ENCODE measurements around the gene RSAD2. TPM values are rescaled to one million over a fixed set of nuclear protein-coding genes. Genes with fewer than 3 reads are reported as not detected.
"Not testable (repeated sequence)": the region's sequence is repeated elsewhere in the genome, so short reads cannot be mapped to it uniquely, and the experiment has no call there.

Gene RSAD2
- total RNA-seq, 1 donor from 2014 or later = 3.3 TPM

- intact Hi-C loops (cut with DNase I); DNase-seq (ENCODE audit: missing footprints); ATAC-seq: not testable (repeated sequence)
These were observed 19.0 kb upstream of the RSAD2 start for GRCh38 chr2:6858466-6859027.

DNA sequence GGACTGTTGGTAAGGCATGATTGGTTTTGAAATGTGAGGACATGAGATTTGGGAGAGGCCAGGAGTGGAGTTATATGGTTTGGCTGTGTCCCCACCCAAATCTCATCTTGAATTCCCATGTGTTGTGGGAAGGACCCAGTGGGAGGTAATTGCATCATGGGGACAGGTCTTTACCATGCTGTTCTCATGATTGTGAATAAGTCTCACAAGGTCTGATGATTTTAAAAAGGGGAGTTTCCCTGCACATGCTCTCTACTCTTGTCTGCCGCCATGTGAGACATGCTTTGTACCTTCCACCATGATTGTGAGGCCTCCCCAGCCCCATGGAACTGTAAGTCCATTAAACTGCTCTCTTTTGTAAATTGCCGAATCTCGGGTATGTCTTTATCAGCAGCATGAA lies 17.3 kb upstream of the RSAD2 start:
- ATAC-seq = no peak
- intact Hi-C loops (cut with DNase I) = no loop called here

GRCh38 chr2:6863792-6864191 lies 13.8 kb upstream of the RSAD2 start:
- peak; percentile 60 for ATAC-seq
- intact Hi-C loops (cut with DNase I) = no loop called here

More for the DNA sequence above, 17.3 kb upstream of the RSAD2 start:
- no peak for DNase-seq (ENCODE audit: missing footprints)

DNA sequence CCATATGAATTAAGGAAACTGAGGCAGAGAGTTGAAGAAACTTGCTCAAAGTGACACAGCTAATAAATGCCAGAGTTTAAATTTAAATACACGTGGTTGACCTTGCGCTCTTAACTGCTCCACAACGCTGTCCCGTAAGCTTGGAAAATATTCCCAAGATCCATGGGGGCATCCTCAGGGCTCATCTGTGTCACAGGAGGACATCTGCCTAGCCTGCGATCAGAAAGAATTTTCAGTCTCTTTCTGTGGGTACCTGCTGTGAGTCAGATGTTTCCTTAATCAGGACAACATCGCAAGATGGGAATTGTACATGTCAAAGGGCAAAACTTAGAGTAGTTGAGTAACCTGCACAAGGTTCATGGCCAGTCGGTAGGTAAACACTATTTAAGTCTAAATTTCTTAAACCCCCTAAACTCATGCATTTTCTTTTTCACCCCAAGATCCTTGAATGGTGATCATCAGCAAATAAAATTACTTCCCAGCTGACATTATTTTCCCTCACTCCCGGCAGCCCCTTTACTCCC lies 13.3 kb upstream of the RSAD2 start:
- DNase-seq (ENCODE audit: missing footprints) (no peak), ATAC-seq (no peak)
- intact Hi-C loops (cut with DNase I) = no loop called here

More at GRCh38 chr2:6863792-6864191, 13.8 kb upstream of the RSAD2 start:
- DNase-seq (ENCODE audit: missing footprints) = no peak

GRCh38 chr2:6864923-6865345 lies 12.6 kb upstream of the RSAD2 start:
- DNase-seq (ENCODE audit: missing footprints) = no peak
- ATAC-seq = no peak
- intact Hi-C loops (cut with DNase I) = loop anchor here (5.0 kb wide), 1 partner anchor 52 kb away; the partner anchor contains the start of gene RNF144A

DNA sequence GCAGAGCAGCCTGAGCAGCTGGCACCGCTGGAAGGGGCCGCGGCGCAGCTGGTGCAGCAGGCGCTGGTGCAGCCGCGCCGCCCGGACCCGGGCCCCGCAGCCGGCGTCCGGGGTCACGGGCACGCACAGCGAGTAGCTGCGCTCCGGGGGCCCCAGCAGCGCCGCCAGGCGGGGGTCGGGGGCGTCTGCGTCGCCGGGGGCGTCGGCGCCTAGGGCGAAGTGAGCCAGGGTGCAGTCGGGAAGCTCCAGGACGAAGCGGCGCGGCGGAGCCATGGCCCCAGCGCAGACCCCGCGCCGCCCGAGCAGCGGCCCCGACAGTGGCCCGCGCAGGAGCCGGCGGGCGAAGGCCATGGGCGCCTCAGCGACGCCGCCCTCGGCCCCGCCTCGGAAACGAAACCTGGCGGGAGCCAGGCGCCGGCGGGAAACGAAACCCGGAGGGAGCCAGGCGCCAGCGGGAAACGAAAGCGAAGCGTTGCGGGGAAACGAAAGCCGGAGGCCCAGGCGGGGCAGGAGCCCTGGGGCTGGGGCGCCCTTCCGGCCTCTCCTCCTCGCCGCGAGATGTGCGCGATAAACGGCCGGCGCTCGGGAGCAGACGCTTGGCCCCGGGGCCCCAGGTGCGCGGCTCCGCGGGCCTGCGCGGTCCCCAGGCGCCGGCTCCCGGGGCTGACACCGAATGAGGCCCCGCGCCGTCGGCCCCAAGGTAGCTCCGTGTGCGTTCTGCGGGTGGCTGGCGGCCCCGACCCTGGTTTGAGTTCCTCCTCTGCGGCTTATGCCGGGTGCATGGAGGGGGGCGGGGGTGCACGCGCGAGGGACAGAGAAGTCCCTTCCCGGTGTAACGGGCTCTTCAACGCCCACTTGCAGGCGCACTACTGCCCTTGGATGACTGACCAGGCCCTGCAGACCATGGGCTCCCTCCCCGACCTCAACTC lies 12.0 kb upstream of the RSAD2 start, which contains the start of gene CMPK2:
CMPK2 (minus strand) TSS at position 562 of the 929 bp plus-strand sequence; CDS start at position 351, 211 bp downstream.
- DNase-seq (ENCODE audit: missing footprints) = peak; percentile 84
- ATAC-seq = peak; percentile 66
- intact Hi-C loops (cut with DNase I) = loop anchor here (5.0 kb wide), 1 partner anchor 52 kb away; the partner anchor contains the start of gene RNF144A

- intact Hi-C loops (cut with DNase I) = loop anchor here (5.0 kb wide), 1 partner anchor 51 kb away; the partner anchor contains the start of gene RNF144A
- DNase-seq (ENCODE audit: missing footprints) (no peak), ATAC-seq (no peak)
These were observed 11.3 kb upstream of the RSAD2 start for GRCh38 chr2:6866275-6866671.

GRCh38 chr2:6866982-6867381 lies 10.6 kb upstream of the RSAD2 start:
- no peak for ATAC-seq
- intact Hi-C loops (cut with DNase I) = loop anchor here (5.0 kb wide), 1 partner anchor 50 kb away; the partner anchor contains the start of gene RNF144A
- no peak for DNase-seq (ENCODE audit: missing footprints)

- intact Hi-C loops (cut with DNase I) = no loop called here
- ATAC-seq (no peak), DNase-seq (ENCODE audit: missing footprints) (no peak)
These were observed 5.2 kb upstream of the RSAD2 start for GRCh38 chr2:6872394-6872793.

DNA sequence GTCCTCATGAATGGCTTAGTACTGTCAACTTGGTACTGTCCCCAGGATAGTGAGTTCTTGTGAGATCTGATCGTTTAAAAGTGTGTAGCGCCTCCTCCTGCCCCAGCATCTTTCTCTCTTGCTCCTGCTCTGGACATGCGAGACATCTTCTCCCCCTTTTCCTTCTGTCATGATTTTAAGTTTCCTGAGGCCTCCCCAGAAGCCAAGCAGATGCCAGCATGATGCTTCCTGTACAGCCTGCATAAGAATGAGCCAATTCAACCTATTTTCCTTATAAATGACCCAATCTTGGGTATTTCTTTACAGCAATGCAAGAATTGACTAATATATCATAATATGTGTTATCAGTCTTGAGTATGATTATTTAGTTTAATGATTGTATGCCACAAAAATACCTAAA lies 3.5 kb upstream of the RSAD2 start:
- ATAC-seq (no peak), DNase-seq (ENCODE audit: missing footprints) (no peak)
- intact Hi-C loops (cut with DNase I) = no loop called here

DNA sequence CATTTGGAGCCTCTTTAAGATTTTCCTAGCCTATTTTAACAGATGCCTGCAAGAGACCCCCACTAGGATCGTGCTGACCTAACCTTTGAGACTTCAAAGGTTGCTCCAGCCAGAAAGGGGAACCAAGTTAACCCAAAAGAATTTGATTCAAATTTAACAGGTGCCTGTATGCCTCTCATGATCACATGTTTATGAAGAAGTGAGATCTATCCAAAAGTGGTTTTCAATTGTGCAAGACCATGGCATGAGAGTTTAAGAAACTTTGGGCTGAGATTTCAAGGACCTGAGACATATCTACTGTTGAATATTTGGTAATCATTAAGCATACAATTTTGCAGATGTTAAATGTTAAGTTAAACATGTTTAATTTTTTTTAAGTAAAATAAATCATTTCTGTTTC lies 1.3 kb upstream of the RSAD2 start:
- intact Hi-C loops (cut with DNase I) = no loop called here
- ATAC-seq = no peak
- DNase-seq (ENCODE audit: missing footprints) = no peak

DNA sequence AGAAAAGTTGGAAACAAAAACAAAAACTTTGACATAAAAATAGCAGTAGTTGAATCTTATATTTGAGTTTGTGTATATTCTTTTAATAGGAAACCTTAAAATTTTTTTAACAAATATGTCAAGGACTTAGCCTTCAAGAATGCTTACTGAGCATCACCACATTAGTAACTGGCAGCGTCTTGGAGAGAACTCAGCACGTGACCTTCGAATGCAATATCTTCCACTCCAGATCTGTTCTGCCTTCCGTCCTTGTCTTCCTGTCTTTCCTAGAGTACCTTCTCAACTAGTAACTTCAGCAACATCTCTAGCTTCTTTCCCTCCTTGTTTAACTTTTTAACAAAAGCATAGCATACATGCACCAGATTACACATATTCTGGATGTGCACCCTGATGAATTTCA lies 972 bp downstream of the RSAD2 start:
- no peak for DNase-seq (ENCODE audit: missing footprints)
- no peak for ATAC-seq
- intact Hi-C loops (cut with DNase I) = no loop called here

DNA sequence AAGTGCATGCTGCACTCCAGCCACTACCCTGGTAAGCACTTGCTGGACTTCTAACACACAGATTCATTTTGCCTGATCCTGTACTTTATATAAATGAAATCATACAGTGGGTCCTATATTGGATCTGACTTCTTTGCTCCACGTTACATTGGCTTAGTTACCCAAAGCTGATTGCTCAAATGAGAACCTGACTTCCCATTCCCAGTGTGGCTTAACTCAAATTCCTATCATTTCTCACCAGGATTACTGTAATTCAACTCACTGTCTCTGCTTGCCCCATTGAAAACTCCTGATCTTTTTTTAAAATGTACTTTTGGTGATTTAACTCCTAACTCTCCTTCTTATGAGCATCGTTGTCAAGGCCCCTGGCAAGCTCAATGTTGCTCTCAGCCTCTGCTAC lies 1.4 kb downstream of the RSAD2 start:
- no peak for DNase-seq (ENCODE audit: missing footprints)
- intact Hi-C loops (cut with DNase I) = no loop called here
- no peak for ATAC-seq

DNA sequence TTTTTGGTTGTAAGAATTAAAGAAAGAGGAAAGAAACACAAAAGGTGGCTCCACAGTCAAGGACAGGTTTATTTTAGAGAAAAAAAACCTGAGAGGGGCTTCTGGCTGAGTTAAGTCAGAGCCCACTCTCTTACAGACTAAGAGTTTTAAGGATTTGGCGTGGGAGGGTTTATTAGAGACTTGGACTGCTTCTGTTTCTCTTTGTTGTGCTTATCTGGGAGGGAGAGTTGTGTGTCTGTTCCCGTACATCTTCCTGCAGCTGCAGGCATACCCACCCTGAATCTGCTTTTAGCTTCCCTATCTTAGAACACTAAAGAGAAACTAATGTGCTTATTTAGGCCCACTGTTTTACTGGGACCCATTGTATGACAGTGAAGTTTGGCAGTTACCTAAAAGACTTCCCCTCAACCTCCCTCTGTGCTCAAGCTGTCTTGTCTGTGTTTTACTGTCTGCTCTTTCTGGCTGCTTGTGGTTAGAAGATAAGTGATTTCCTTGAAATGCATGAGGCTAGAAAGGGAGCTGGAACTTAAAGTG lies 2.7 kb downstream of the RSAD2 start:
- DNase-seq (ENCODE audit: missing footprints) (no peak), ATAC-seq (no peak)
- intact Hi-C loops (cut with DNase I) = no loop called here

DNA sequence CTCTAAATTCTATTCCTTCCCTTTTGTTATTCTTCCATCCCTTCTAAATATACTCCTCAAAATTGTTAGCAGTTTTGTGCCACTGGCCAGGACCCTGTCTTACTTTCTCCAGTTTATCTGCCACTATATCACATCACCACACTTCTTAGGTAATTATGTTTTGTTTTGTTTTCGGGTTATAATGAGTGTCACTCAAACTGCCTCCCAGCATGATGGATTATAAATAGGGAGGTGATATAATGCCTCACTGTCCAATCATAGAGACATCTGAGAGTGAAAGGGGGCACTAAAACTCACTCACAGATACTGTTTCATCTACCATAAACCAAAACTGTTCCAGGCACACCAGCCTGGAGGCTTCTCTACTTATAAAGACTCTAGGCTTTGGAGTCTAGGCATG lies 3.5 kb downstream of the RSAD2 start:
- ATAC-seq (no peak), DNase-seq (ENCODE audit: missing footprints) (no peak)
- intact Hi-C loops (cut with DNase I) = no loop called here

GRCh38 chr2:6881516-6881915 lies 3.9 kb downstream of the RSAD2 start:
- ATAC-seq (no peak), DNase-seq (ENCODE audit: missing footprints) (no peak)
- intact Hi-C loops (cut with DNase I) = no loop called here

DNA sequence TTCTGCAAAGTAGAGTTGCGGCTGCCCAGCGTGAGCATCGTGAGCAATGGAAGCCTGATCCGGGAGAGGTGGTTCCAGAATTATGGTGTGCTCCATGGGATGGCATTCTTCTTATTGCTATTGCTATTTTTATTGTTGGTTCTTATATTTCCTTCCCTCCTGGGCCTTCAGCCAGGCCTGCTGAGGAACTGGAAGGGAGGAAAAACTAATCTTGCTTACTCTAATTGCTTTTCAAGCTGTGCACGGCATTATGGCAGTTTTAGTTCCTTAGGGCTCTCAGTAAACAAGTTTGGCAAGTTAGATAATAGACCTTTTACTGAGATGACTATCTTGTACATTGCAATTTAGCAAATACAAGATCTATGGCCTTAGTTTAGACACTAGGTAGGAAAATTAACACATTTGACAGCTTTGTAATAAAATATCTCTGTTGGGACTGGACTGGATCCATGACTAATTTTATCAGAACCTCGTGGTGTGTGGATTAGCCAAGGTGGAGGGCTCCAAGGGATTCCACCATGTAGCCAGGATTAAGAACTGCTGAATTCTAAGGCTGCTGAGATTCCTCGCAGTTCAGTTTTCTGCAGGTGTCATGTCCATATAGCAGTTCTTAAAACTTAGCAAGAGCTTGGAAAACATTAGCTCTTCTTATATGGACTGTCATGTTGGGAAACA lies 6.0 kb downstream of the RSAD2 start:
- DNase-seq (ENCODE audit: missing footprints) = no peak
- peak; percentile 28 for ATAC-seq
- intact Hi-C loops (cut with DNase I) = no loop called here

GRCh38 chr2:6885551-6885950 lies 8.0 kb downstream of the RSAD2 start:
- DNase-seq (ENCODE audit: missing footprints) (no peak), ATAC-seq (no peak)
- intact Hi-C loops (cut with DNase I) = no loop called here

GRCh38 chr2:6885968-6886367 lies 8.4 kb downstream of the RSAD2 start:
- intact Hi-C loops (cut with DNase I) = no loop called here
- ATAC-seq = no peak
- DNase-seq (ENCODE audit: missing footprints) = no peak

Measured in Right ventricle myocardium inferior (tissue), 1 donor.